ENCODE measurements around the gene NPHS1.

Gene NPHS1

GRCh38 chr19:35858311-35858710, 6.0 kb upstream of the NPHS1 start:
- Histone ChIP-seq H3K4me3 (ENCODE audit: low read length) (no peak overlapping the region), H3K4me1 (ENCODE audit: control insufficient read depth, insufficient read depth, low read length) (peaks cover 22% of the 10 kb centered on the region), H3K36me3 (ENCODE audit: control insufficient read depth, insufficient read depth, low read length) (no peaks in the 10 kb centered on the region), H3K9me3 (ENCODE audit: control insufficient read depth, low read length) (no peaks in the 10 kb centered on the region), H3K9ac (ENCODE audit: low read length) (no peak overlapping the region), H3K27me3 (ENCODE audit: control insufficient read depth, insufficient read depth, low read length) (peaks cover 64% of the 10 kb centered on the region)

- Histone ChIP-seq H3K9ac (ENCODE audit: low read length) (peak within 1 kb of the TSS; percentile 39), H3K4me1 (ENCODE audit: control insufficient read depth, insufficient read depth, low read length) (peaks cover 22% of the 10 kb centered on the region), H3K36me3 (ENCODE audit: control insufficient read depth, insufficient read depth, low read length) (no peaks in the 10 kb centered on the region), H3K9me3 (ENCODE audit: control insufficient read depth, low read length) (no peaks in the 10 kb centered on the region), H3K27me3 (ENCODE audit: control insufficient read depth, insufficient read depth, low read length) (peaks cover 64% of the 10 kb centered on the region), H3K4me3 (ENCODE audit: low read length) (peak within 1 kb of the TSS; percentile 41)
These were observed 4.3 kb upstream of the NPHS1 start, which contains the start of gene KIRREL2 for GRCh38 chr19:35856546-35857149. KIRREL2 (plus strand) TSS chr19:35856911; CDS start chr19:35857120, 209 bp downstream.

- no peaks in the 10 kb centered on the region for H3K9me3 ChIP-seq (ENCODE audit: control insufficient read depth, low read length)
- no peak overlapping the region for H3K9ac ChIP-seq (ENCODE audit: low read length)
- H3K27me3 ChIP-seq (ENCODE audit: control insufficient read depth, insufficient read depth, low read length), result peaks cover 51% of the 10 kb centered on the region
- H3K4me3 ChIP-seq (ENCODE audit: low read length), result no peak overlapping the region
- H3K4me1 ChIP-seq (ENCODE audit: control insufficient read depth, insufficient read depth, low read length), result peaks cover 8% of the 10 kb centered on the region
- no peaks in the 10 kb centered on the region for H3K36me3 ChIP-seq (ENCODE audit: control insufficient read depth, insufficient read depth, low read length)
These were observed 893 bp upstream of the NPHS1 start for GRCh38 chr19:35853038-35853756.

GRCh38 chr19:35851213-35852028, 883 bp downstream of the NPHS1 start:
- Histone ChIP-seq H3K9ac (ENCODE audit: low read length) (no peak overlapping the region), H3K27me3 (ENCODE audit: control insufficient read depth, insufficient read depth, low read length) (peaks cover 41% of the 10 kb centered on the region), H3K9me3 (ENCODE audit: control insufficient read depth, low read length) (no peaks in the 10 kb centered on the region), H3K4me3 (ENCODE audit: low read length) (no peak overlapping the region), H3K4me1 (ENCODE audit: control insufficient read depth, insufficient read depth, low read length) (peaks cover 5% of the 10 kb centered on the region), H3K36me3 (ENCODE audit: control insufficient read depth, insufficient read depth, low read length) (no peaks in the 10 kb centered on the region)

GRCh38 chr19:35848919-35849505, 3.3 kb downstream of the NPHS1 start:
- H3K9me3 ChIP-seq (ENCODE audit: control insufficient read depth, low read length), result no peaks in the 10 kb centered on the region
- no peak overlapping the region for H3K4me3 ChIP-seq (ENCODE audit: low read length)
- no peak overlapping the region for H3K9ac ChIP-seq (ENCODE audit: low read length)
- H3K4me1 ChIP-seq (ENCODE audit: control insufficient read depth, insufficient read depth, low read length), result peaks cover 23% of the 10 kb centered on the region
- peaks cover 42% of the 10 kb centered on the region for H3K27me3 ChIP-seq (ENCODE audit: control insufficient read depth, insufficient read depth, low read length)
- no peaks in the 10 kb centered on the region for H3K36me3 ChIP-seq (ENCODE audit: control insufficient read depth, insufficient read depth, low read length)

- Histone ChIP-seq H3K4me1 (ENCODE audit: control insufficient read depth, insufficient read depth, low read length) (peaks cover 26% of the 10 kb centered on the region), H3K4me3 (ENCODE audit: low read length) (no peak overlapping the region), H3K9me3 (ENCODE audit: control insufficient read depth, low read length) (no peaks in the 10 kb centered on the region), H3K9ac (ENCODE audit: low read length) (no peak overlapping the region), H3K36me3 (ENCODE audit: control insufficient read depth, insufficient read depth, low read length) (no peaks in the 10 kb centered on the region), H3K27me3 (ENCODE audit: control insufficient read depth, insufficient read depth, low read length) (peaks cover 47% of the 10 kb centered on the region)
These were observed 3.8 kb downstream of the NPHS1 start for GRCh38 chr19:35848486-35848885.

- H3K36me3 ChIP-seq (ENCODE audit: control insufficient read depth, insufficient read depth, low read length), result no peaks in the 10 kb centered on the region
- H3K4me3 ChIP-seq (ENCODE audit: low read length), result no peak overlapping the region
- H3K27me3 ChIP-seq (ENCODE audit: control insufficient read depth, insufficient read depth, low read length), result peaks cover 45% of the 10 kb centered on the region
- no peak overlapping the region for H3K9ac ChIP-seq (ENCODE audit: low read length)
- H3K4me1 ChIP-seq (ENCODE audit: control insufficient read depth, insufficient read depth, low read length), result peaks cover 26% of the 10 kb centered on the region
- H3K9me3 ChIP-seq (ENCODE audit: control insufficient read depth, low read length), result no peaks in the 10 kb centered on the region
These were observed 4.4 kb downstream of the NPHS1 start for GRCh38 chr19:35847911-35848310.

- H3K4me1 ChIP-seq (ENCODE audit: control insufficient read depth, insufficient read depth, low read length), result peaks cover 26% of the 10 kb centered on the region
- no peaks in the 10 kb centered on the region for H3K36me3 ChIP-seq (ENCODE audit: control insufficient read depth, insufficient read depth, low read length)
- no peaks in the 10 kb centered on the region for H3K9me3 ChIP-seq (ENCODE audit: control insufficient read depth, low read length)
- no peak overlapping the region for H3K9ac ChIP-seq (ENCODE audit: low read length)
- peaks cover 44% of the 10 kb centered on the region for H3K27me3 ChIP-seq (ENCODE audit: control insufficient read depth, insufficient read depth, low read length)
- no peak overlapping the region for H3K4me3 ChIP-seq (ENCODE audit: low read length)
These were observed 6.2 kb downstream of the NPHS1 start for GRCh38 chr19:35846038-35846668.

- H3K27me3 ChIP-seq (ENCODE audit: control insufficient read depth, insufficient read depth, low read length), result peaks cover 39% of the 10 kb centered on the region
- no peak overlapping the region for H3K4me3 ChIP-seq (ENCODE audit: low read length)
- H3K9me3 ChIP-seq (ENCODE audit: control insufficient read depth, low read length), result no peaks in the 10 kb centered on the region
- peaks cover 26% of the 10 kb centered on the region for H3K4me1 ChIP-seq (ENCODE audit: control insufficient read depth, insufficient read depth, low read length)
- no peaks in the 10 kb centered on the region for H3K36me3 ChIP-seq (ENCODE audit: control insufficient read depth, insufficient read depth, low read length)
- no peak overlapping the region for H3K9ac ChIP-seq (ENCODE audit: low read length)
These were observed 6.9 kb downstream of the NPHS1 start for GRCh38 chr19:35845215-35846037.

GRCh38 chr19:35844482-35845214, 7.7 kb downstream of the NPHS1 start:
- H3K9ac ChIP-seq (ENCODE audit: low read length), result no peak overlapping the region
- H3K4me1 ChIP-seq (ENCODE audit: control insufficient read depth, insufficient read depth, low read length), result peaks cover 26% of the 10 kb centered on the region
- H3K27me3 ChIP-seq (ENCODE audit: control insufficient read depth, insufficient read depth, low read length), result peaks cover 39% of the 10 kb centered on the region
- no peaks in the 10 kb centered on the region for H3K9me3 ChIP-seq (ENCODE audit: control insufficient read depth, low read length)
- H3K36me3 ChIP-seq (ENCODE audit: control insufficient read depth, insufficient read depth, low read length), result no peaks in the 10 kb centered on the region
- peak overlapping the region; percentile 4 for H3K4me3 ChIP-seq (ENCODE audit: low read length)

Data from mucosa of stomach (tissue), 1 donor.